Fibroblast of skin of right biceps (primary cell): ENCODE results near the gene RPS2.
"Not testable (repeated sequence)": the region's sequence is repeated elsewhere in the genome, so short reads cannot be mapped to it uniquely, and the experiment has no call there.

Source experiments
- DNase-seq: peaks from one replicate; pipeline ENCODE4 v3.0.0-alpha.2; 2013

RPS2 gene

GRCh38 chr16:1941162-1942046, 23.2 kb downstream of the RPS2 start:
- DNase-seq: peak; percentile 49

GRCh38 chr16:1940273-1941161, 24.1 kb downstream of the RPS2 start:
- DNase-seq: no peak

GRCh38 chr16:1939833-1940232, 24.8 kb downstream of the RPS2 start:
- not testable (repeated sequence) for DNase-seq

GRCh38 chr16:1938910-1939309, 25.7 kb downstream of the RPS2 start:
- DNase-seq: no peak

- DNase-seq: no peak
These were observed 26.3 kb downstream of the RPS2 start for GRCh38 chr16:1938316-1938715.

- no peak for DNase-seq
These were observed 27.6 kb downstream of the RPS2 start for GRCh38 chr16:1936945-1937479.

GRCh38 chr16:1933097-1933661, 31.4 kb downstream of the RPS2 start:
- DNase-seq: no peak

- DNase-seq: no peak
These were observed 32.3 kb downstream of the RPS2 start for GRCh38 chr16:1932050-1933028.

- no peak for DNase-seq
These were observed 34.3 kb downstream of the RPS2 start for GRCh38 chr16:1930338-1930720.

- DNase-seq: peak; percentile 81
These were observed 34.9 kb downstream of the RPS2 start for GRCh38 chr16:1929578-1930337.

- peak; percentile 41 for DNase-seq
These were observed 35.5 kb downstream of the RPS2 start for GRCh38 chr16:1929105-1929504.

GRCh38 chr16:1926271-1926670, 38.4 kb downstream of the RPS2 start:
- no peak for DNase-seq

GRCh38 chr16:1924095-1924494, 40.5 kb downstream of the RPS2 start:
- no peak for DNase-seq

- DNase-seq: peak; percentile 56
These were observed 41.2 kb downstream of the RPS2 start for GRCh38 chr16:1923299-1924034.

- no peak for DNase-seq
These were observed 42.3 kb downstream of the RPS2 start for GRCh38 chr16:1922357-1922756.

GRCh38 chr16:1920727-1921171, 43.9 kb downstream of the RPS2 start:
- DNase-seq: no peak

- DNase-seq: not testable (repeated sequence)
These were observed 44.5 kb downstream of the RPS2 start for GRCh38 chr16:1920122-1920521.

GRCh38 chr16:1919327-1919998, 45.2 kb downstream of the RPS2 start:
- DNase-seq: no peak
